IPS-11a (cell line): ENCODE measurements around the gene TOPAZ1.

Source experiments
- H3K4me3 ChIP-seq: one replicate; pipeline ENCODE4 v1.5.1; 2013; ENCODE audit warnings: low read depth, low read length, control low read depth

TOPAZ1 gene

DNA sequence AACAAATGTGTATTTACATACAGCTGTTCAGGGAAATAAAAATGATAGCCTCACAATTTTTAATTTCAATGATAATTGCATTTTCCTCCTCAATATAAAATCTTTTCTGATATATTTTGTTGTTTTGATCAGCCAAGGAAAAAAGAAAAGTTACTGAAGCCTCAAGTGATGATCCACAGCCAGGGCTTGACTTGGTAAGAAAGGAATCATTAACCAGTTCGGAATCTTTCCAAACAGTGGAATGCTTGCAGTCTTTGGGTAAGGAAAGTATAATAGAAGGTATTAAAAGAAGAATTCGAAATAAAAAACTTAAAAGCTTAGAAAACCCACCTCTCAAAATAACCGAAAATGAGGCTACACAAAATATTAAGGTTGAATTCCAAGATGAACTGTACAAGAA lies 1.0 kb downstream of the TOPAZ1 start:
- no peak overlapping the region for H3K4me3 ChIP-seq

DNA sequence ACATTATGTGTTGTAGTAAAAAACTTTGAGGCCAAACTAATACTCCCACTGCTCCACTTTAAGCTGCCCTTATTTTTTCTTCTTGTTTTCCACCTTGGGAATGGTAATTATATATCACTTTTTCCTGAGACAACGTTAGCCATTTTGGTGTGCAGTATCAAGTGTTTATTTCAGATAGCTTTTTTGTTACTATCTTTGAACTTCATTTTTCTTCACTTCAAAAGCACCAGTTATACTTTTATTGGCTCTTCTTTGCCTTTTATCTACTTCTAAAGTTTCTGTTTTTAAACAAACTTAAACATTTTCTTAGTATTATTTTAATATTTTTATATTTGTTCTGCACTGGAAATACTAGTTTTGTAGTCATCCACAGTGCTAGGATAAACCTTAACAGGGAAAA lies 6.5 kb downstream of the TOPAZ1 start:
- no peak overlapping the region for H3K4me3 ChIP-seq

GRCh38 chr3:44252332-44252959 lies 10.8 kb downstream of the TOPAZ1 start:
- H3K4me3 ChIP-seq, result no peak overlapping the region

DNA sequence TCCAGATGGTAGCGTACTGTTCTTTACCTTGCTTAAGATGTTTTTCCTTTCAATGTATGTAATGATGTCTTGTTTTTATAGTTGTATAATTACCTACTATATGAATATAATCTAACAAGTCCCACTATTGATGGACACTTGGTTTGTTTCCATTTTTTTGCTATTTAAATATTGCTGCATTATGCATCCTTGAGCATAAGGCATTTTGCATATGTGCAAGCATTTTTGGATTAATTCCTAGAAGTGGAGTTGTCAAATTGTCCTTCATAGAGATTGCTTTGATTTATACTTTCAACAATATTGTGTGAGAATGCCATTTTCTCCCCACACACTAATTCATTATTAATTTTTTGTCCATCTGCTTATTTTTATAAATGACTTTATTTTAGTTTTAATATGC lies 17.7 kb downstream of the TOPAZ1 start:
- H3K4me3 ChIP-seq, result no peak overlapping the region

- H3K4me3 ChIP-seq, result no peak overlapping the region
Observed at GRCh38 chr3:44264146-44264545, 22.5 kb downstream of the TOPAZ1 start.

DNA sequence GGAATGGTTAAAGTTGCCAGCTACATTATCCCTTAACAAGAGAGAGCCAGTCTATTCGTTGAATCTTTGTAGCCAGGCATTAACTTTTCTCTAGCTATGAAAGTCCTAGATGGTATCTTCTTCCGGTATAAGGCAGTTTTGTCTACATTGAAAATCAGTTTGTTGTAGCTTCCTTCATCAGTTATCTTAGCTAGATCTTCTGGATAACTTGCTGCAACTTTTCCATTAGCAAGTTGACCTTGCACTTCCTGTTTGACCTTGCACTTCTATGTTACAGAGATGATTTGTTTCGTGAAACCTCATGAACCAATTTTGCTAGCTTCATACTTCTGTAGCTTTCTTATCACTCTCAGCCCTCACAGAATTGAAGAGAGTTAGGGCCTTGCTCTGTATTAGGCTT lies 24.1 kb downstream of the TOPAZ1 start:
- H3K4me3 ChIP-seq, result no peak overlapping the region

GRCh38 chr3:44272191-44272590 lies 30.5 kb downstream of the TOPAZ1 start:
- H3K4me3 ChIP-seq, result no peak overlapping the region

- H3K4me3 ChIP-seq, result no peak overlapping the region
Observed at GRCh38 chr3:44277925-44278324, 36.2 kb downstream of the TOPAZ1 start.

DNA sequence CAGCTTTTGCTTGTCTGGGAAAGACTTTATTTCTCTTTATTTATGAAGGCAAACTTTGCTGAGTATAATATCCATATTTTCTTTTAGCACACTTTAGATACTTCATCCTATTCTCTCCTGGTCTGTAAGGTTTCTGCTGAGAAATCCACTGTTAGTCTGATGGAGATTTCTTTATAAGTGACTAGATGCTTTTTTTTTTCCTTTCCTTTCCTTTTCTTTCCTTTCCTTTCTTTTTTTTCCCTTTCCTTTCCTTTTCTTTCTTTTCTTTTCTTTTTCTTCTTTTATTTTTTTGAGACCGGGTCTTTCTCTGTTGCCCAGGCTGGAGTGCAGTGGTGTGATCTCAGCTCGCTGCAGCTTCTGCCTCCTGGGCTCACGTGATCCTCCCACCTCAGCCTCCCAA lies 38.4 kb downstream of the TOPAZ1 start:
- H3K4me3 ChIP-seq, result no peak overlapping the region

DNA sequence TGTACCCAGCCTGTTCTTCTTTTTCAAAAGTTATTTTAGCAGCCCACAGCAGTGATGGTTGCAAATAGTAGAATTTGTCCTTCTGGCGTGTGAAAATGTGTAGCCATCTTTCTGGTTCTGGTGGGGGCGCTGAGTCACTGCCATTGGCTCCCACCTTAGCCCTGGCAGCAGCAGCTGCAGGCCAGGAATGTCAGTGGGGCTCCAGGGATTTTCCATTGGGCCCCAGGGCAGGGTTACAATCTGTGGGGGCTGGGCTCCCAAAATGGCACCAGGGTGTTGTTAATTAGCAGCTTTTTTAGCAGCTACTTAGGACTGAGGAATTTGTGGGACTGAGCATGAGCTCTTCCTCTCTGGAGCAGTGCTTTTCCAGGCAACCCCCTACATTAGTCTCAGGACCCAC lies 38.9 kb downstream of the TOPAZ1 start:
- no peak overlapping the region for H3K4me3 ChIP-seq

DNA sequence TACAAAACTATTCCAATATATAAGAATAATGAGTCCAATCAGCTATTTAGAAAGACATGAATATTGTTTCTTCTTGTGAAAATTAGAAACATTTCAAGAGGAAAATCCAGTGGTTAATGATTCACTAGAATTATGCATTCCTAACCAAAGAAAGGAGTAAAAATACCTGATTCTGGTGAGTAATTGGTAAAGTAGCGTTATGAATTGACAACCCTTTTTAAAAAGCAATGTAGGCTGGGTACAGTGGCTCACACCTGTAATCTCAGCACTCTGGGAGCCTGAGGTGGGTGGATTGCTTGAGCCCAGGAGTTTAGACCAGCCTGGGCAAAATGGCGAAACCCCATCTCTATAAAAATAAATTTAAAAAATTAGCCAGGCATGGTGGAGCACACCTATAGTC lies 43.3 kb downstream of the TOPAZ1 start:
- no peak overlapping the region for H3K4me3 ChIP-seq

GRCh38 chr3:44289882-44290462 lies 48.3 kb downstream of the TOPAZ1 start:
- no peak overlapping the region for H3K4me3 ChIP-seq

DNA sequence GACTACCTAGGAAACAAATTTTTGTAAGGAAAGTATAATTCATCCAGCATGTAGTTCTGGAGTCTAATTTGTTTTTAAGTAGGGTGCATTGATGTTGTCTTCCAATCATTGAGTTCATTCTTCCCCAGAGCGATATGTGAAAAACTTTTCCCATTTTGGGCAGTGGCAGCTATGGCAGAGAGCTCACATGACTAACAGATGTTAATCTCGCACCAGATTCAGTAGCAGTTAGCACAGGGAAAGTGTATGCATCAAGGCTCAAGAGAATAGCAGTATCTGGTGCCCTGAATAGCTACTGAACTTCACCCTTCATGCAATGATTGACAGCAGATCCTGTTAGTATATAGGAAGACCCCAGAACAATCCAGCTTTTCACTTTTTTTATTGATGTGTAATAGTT lies 50.6 kb downstream of the TOPAZ1 start:
- no peak overlapping the region for H3K4me3 ChIP-seq

DNA sequence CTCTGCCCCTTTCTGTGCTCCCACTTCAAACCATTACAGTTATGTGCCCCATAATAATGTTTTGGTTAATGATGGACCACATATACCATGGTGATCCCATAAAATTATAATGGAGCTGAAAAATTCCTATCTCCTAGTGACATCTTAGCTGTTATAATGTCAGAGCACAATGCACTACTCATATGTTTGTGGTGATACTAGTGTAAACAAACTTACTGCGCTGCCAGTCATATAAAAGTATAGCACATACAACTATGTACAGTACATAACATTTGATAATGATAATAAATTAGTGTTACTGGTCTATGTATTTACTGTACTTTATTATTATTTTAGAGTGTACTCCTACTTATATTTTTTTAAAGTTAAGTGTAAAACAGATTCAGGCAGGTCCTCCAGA lies 51.3 kb downstream of the TOPAZ1 start:
- no peak overlapping the region for H3K4me3 ChIP-seq

DNA sequence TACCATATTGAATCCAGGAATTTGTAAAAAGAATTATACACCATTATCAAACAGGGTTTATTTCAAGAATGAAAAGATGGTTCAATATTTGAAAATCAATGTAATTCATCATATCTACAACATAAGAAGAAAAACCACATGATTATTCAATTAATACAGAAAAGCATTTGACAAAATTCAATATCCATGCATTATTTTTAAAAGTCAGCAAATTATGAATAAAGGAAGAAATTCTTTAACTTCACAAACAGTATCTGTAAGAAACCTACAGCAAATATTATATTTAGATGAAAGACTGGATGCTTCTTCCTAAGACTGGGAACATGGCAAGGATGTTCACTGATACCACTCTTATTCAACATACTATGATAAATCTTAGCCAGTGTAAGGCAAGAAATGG lies 55.6 kb downstream of the TOPAZ1 start:
- no peak overlapping the region for H3K4me3 ChIP-seq

DNA sequence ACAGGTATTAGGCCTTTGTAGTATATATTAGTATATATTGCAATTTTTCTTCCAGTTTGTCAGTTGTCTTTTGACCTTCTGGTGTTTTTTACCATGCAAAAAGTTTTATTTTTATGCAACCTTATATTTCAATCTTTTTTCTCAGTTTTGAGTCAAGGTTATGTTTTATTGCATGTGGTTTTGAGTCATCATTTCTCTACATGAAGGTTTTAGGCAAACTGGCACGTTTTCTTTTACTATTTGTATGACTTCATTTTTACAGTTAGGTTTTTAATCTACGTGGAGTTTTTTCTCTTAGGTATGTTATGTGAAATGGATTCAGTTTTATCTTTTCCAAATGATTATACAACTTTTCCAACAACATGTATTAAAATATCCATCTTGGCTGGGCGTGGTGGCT lies 60.1 kb downstream of the TOPAZ1 start:
- H3K4me3 ChIP-seq, result no peak overlapping the region

DNA sequence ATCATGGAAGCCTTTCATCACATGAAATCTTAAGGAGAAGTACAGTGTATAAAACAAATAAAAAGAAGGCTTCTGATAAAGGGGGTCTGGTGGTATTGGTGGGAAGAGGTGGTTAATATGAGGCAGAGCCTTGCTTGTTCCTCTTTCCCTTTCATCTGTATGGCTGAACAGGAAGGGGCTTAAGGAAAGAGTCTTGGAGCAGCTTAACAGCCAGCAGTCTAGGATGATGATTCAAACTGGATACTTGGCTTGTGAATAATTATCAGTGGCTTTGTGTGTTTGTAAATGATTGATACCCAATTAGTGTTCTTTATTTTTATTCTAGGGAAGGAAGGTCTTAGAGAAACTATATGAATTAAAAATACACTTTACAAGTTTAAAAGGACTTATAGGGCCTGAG lies 67.8 kb downstream of the TOPAZ1 start:
- H3K4me3 ChIP-seq, result no peak overlapping the region

GRCh38 chr3:44318891-44319311 lies 77.2 kb downstream of the TOPAZ1 start:
- no peak overlapping the region for H3K4me3 ChIP-seq

DNA sequence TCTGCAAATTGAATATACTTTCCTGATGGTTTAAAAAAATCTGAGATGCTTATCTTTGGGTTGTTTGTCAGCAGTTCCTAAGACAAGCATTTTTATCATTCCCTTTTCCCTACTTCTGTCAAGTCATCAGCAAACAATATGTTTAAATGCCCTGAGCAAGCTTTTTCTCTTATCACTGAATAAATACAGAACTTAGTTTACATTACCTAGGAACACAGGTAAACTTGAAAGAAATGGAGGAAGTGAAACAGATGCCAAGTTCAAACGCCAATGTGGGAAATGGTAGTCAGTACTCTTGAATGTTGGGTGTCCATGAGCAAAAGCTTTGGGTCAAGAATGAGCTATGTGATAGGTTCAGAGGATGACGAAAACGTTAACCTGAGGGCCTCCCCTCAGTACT lies 79.6 kb downstream of the TOPAZ1 start:
- H3K4me3 ChIP-seq, result no peak overlapping the region

- H3K4me3 ChIP-seq, result no peak overlapping the region
Observed at GRCh38 chr3:44323341-44323955, 81.8 kb downstream of the TOPAZ1 start.

DNA sequence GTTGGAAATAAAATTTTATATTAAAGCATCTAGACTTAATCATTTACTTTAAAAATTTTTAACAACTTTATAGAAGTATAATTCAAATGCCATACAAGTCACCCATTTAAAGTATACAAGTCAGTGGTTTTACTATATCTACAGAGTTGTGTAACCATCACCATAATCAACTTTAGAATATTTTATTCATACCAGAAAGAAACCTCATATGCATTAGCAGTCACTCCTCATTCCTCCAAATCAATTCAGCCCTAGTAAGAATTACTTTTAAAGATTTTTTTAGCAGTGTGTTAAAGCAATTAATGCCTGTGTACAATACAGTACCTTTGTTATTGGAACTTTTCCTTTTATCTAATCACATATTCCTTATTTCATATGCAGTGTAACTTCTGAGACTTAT lies 82.9 kb downstream of the TOPAZ1 start:
- H3K4me3 ChIP-seq, result no peak overlapping the region

- H3K4me3 ChIP-seq, result no peak overlapping the region
Observed at GRCh38 chr3:44326019-44326418, 84.3 kb downstream of the TOPAZ1 start.

DNA sequence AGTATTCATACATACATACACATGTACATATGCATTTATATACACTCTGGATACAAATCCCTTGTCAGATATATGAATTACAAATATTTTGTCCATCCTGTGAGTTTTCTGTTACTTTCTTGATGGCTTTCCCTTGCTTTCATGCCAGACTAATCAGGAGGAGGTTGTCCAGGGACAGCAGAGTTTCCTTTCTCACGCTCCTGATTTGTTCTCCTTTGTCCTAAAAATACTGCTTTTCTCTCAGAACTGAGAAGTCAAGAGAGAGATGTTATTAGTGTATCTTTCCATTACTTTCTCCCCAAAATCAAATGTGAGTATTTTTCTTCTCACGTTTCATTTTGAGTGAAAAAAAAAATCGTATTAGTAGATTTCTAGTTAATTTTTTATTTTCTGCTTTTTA lies 84.8 kb downstream of the TOPAZ1 start:
- H3K4me3 ChIP-seq, result no peak overlapping the region
